GM12878 (cell line): ENCODE measurements around the gene TOX2. TPM values are rescaled to one million over a fixed set of nuclear protein-coding genes. Genes with fewer than 3 reads are reported as not detected.

Source experiments
- ATAC-seq: fragments of 200-7000 bp; cut with Tn5 transposase; 3 replicates; pipeline ENCODE4 v1.9.1; 2020; ENCODE audit warnings: mild to moderate bottlenecking, moderate library complexity
- BruUV-seq: library from RNA; stranded (reverse); fragments of 400-500 nt; replicated peaks from 2 replicates; lab custom pipeline; 2021; lab: Mats Ljungman, UMichigan
- CTCF ChIA-PET: fragments of 300-600 bp; sonication (Branson Sonifier 250); formaldehyde crosslinking; extraction: SDS; loops from one replicate; lab custom pipeline; 2021; ENCODE audit warnings: inconsistent platforms; lab: Yijun Ruan, JAX
- POLR2A ChIA-PET: fragments of 350-600 bp; formaldehyde crosslinking; extraction: SDS; loops from one replicate; lab custom pipeline; 2021; ENCODE audit warnings: inconsistent platforms; lab: Charles Lee
- RAD21 ChIA-PET: fragments of 300-600 bp; sonication (Branson Sonifier 250); formaldehyde crosslinking; loops from one replicate; lab custom pipeline; 2023; ENCODE audit warnings: antibody characterized with exemption; ENCODE audit not compliant: unreplicated experiment; lab: Charles Lee
- SMC1A ChIA-PET: fragments of 300-600 bp; sonication (Branson Sonifier 250); formaldehyde crosslinking; loops from one replicate; lab custom pipeline; 2023; ENCODE audit not compliant: unreplicated experiment, uncharacterized antibody; lab: Charles Lee
- DNase-seq: peaks from one replicate; pipeline ENCODE4 v3.0.0-alpha.2; 2011; ENCODE audit warnings: low read depth, low spot score
- FAIRE-seq: peaks from 3 replicates; lab custom pipeline; 2011; peaks lifted over from hg19 to GRCh38; lab: Jason Lieb, UNC
- H2AFZ ChIP-seq: 2 replicates; pipeline ENCODE4 v1.6.0; 2011; ENCODE audit warnings: low read depth, low read length, control low read depth; ENCODE audit not compliant: control insufficient read depth
- H3K27ac ChIP-seq: 2 replicates; pipeline ENCODE4 v1.5.1; 2011; ENCODE audit warnings: control low read depth; ENCODE audit not compliant: control insufficient read depth, insufficient read depth
- H3K27me3 ChIP-seq, 2 experiments: replicated peaks in 1 of 2; 2 replicates each; pipeline versions ENCODE4 v1.6.0 to v1.6.1; 2011; ENCODE audit warnings: low read length in 1 of 2; ENCODE audit not compliant: control insufficient read depth in 2 of 2, insufficient read depth in 2 of 2
- H3K36me3 ChIP-seq, 2 experiments: 2 replicates each; pipeline ENCODE4 v1.5.1; 2011; ENCODE audit warnings: low read length in 1 of 2; ENCODE audit not compliant: control insufficient read depth in 2 of 2, insufficient read depth in 2 of 2
- H3K4me1 ChIP-seq: 2 replicates; pipeline ENCODE4 v1.6.1; 2011; ENCODE audit warnings: mild to moderate bottlenecking, low read length, moderate library complexity, mixed read lengths; ENCODE audit not compliant: control insufficient read depth, insufficient read depth
- H3K4me2 ChIP-seq: 2 replicates; pipeline ENCODE4 v1.6.0; 2011; ENCODE audit warnings: control low read depth; ENCODE audit not compliant: control insufficient read depth, insufficient read depth
- H3K4me3 ChIP-seq: fragments of 200-600 bp; sonication (generic); 2 replicates; pipeline ENCODE4 v1.5.1; 2016
- H3K79me2 ChIP-seq: 2 replicates; pipeline ENCODE4 v1.6.0; 2011; ENCODE audit warnings: low read length; ENCODE audit not compliant: control insufficient read depth, insufficient read depth
- H3K9ac ChIP-seq: 2 replicates; pipeline ENCODE4 v1.8.0; 2011; ENCODE audit warnings: low read length, control low read depth, mixed read lengths; ENCODE audit not compliant: control insufficient read depth, insufficient read depth
- H3K9me3 ChIP-seq: replicated peaks from 3 replicates; pipeline ENCODE4 v1.5.1; 2011; ENCODE audit warnings: mild to moderate bottlenecking, low read length; ENCODE audit not compliant: control insufficient read depth, insufficient read depth
- H4K20me1 ChIP-seq: 2 replicates; pipeline ENCODE4 v1.6.0; 2011; ENCODE audit not compliant: control insufficient read depth, insufficient read depth
- ATF2 ChIP-seq: IDR thresholded peaks from 2 replicates; pipeline ENCODE4 v1.6.1; 2012; ENCODE audit warnings: low read length, inconsistent platforms
- BACH1 ChIP-seq: fragments of 450-650 bp; IDR thresholded peaks from 2 replicates; pipeline ENCODE4 v1.6.1; 2017; ENCODE audit warnings: mild to moderate bottlenecking, borderline replicate concordance
- BCL3 ChIP-seq: IDR thresholded peaks from 2 replicates; pipeline ENCODE4 v1.6.1; 2011; ENCODE audit warnings: borderline replicate concordance, low read depth, mild to moderate bottlenecking, moderate library complexity, low read length; ENCODE audit not compliant: insufficient read depth, poor library complexity, severe bottlenecking
- BHLHE40 ChIP-seq, 2 experiments: fragments of 450-650 bp in 1 of 2; IDR thresholded peaks; 2 replicates each; pipeline ENCODE4 v1.6.1; 2011 to 2017; ENCODE audit warnings: low read depth in 2 of 2, borderline replicate concordance in 1 of 2, improper control_type of control experiment in 1 of 2, low read length in 1 of 2, mild to moderate bottlenecking in 1 of 2
- CBFB ChIP-seq: IDR thresholded peaks from 2 replicates; pipeline ENCODE4 v1.6.1; 2016; ENCODE audit warnings: antibody characterized with exemption, low read depth
- ESRRA ChIP-seq: IDR thresholded peaks from 2 replicates; pipeline ENCODE4 v1.6.1; 2012; ENCODE audit warnings: mild to moderate bottlenecking, low read length, improper control_type of control experiment
- IRF3 ChIP-seq: fragments of 450-650 bp; IDR thresholded peaks from 2 replicates; pipeline ENCODE4 v1.6.1; 2014; ENCODE audit warnings: mild to moderate bottlenecking
- MXI1 ChIP-seq: fragments of 150-350 bp; IDR thresholded peaks from 2 replicates; pipeline ENCODE4 v1.6.1; 2011; ENCODE audit warnings: low read depth, mild to moderate bottlenecking, inconsistent platforms, low read length, improper control_type of control experiment
- NKRF ChIP-seq: fragments of 450-650 bp; conservative IDR thresholded peaks from 2 replicates; pipeline ENCODE4 v1.6.1; 2017; ENCODE audit warnings: mild to moderate bottlenecking, moderate library complexity
- NR2F1 ChIP-seq: fragments of 450-650 bp; conservative IDR thresholded peaks from 2 replicates; pipeline ENCODE4 v1.6.1; 2017; ENCODE audit warnings: mild to moderate bottlenecking
- ZNF687 ChIP-seq: fragments of 450-650 bp; IDR thresholded peaks from 2 replicates; pipeline ENCODE4 v1.6.1; 2017; ENCODE audit warnings: mild to moderate bottlenecking, moderate library complexity
- WGBS: methylation state at CpG from one replicate; pipeline ENCODE4 v1.1.6; 2016; ENCODE audit warnings: low lambda C conversion rate; ENCODE audit not compliant: insufficient replicate concordance, insufficient coverage; ENCODE audit errors: missing lambda C conversion rate; 5-methylcytosine and 5-hydroxymethylcytosine counted together
- in situ Hi-C: fragments of 300-500 bp; cut with MboI; formaldehyde crosslinking; loops from 9 replicates; pipeline ENCODE4 v1.14.3; 2018; ENCODE audit warnings: mixed read lengths
- intact Hi-C: fragments of 100-400 bp; cut with micrococcal nuclease; formaldehyde crosslinking; loops from one replicate; pipeline ENCODE4 v1.14.2; 2022; ENCODE audit not compliant: unreplicated experiment
- polyA plus RNA-seq, 11 experiments: library from polyadenylated mRNA; depleted of rRNA in 4 of 11; unstranded in 6 of 11; stranded (reverse) in 5 of 11; fragments of >200 nt; fragmentation: Nextera tagmentation in 4 of 11; fragmentation: Illumina TruSeq in 1 of 11; extraction: Ambion mirVana in 4 of 11; extraction: Trizol in 1 of 11; gene quantifications; 1 replicate in 1 of 11; 2 replicates in 10 of 11; pipeline versions ENCODE4 v1.2.1 to v1.2.3, GENCODE V29; 2011 to 2016; ENCODE audit warnings: inconsistent platforms in 2 of 11, missing spikeins in 2 of 11, low read depth in 1 of 11
- total RNA-seq, 4 experiments: library from RNA; depleted of rRNA in 3 of 4; stranded (reverse); fragments of >200 nt in 3 of 4; fragmentation: Illumina TruSeq in 1 of 4; extraction: Trizol in 1 of 4; gene quantifications; 2 replicates each; pipeline versions ENCODE4 v1.2.1 to v1.2.3, GENCODE V29; 2013 to 2021

TOX2 gene
- total and polyA plus RNA-seq, 10 of the 15 experiments (the other 5 are each of a cell fraction or from before 2014, with no cell fraction given) = 2.6 to 40.5 (median 7.9) TPM

- H3K79me2 ChIP-seq = no peaks in the 10 kb centered on the region
- peak overlapping the region; percentile 61 for H3K4me2 ChIP-seq
- H3K9ac ChIP-seq = no peak overlapping the region
- no TSS peak for BruUV-seq
- H3K27me3 ChIP-seq = no peaks in the 10 kb centered on the region
- ChIA-PET RAD21 (interaction anchor here (0.6 to 1.3 kb wide), 5 partner anchors 17 to 428 kb away, joined by 3 to 5 read pairs (median 3); no protein-coding TSS in a partner anchor), POLR2A (interaction anchor here (1.0 to 1.5 kb wide), 2 partner anchors 18 kb away, joined by 3 read pairs; no protein-coding TSS in a partner anchor), CTCF (interaction anchor here (0.8 to 0.9 kb wide), 2 partner anchors 11 to 209 kb away, joined by 3 read pairs; no protein-coding TSS in a partner anchor), SMC1A (interaction anchor here (0.5 to 2.2 kb wide), 8 partner anchors 17 to 226 kb away, joined by 3 to 9 read pairs (median 3); no protein-coding TSS in a partner anchor)
- in situ Hi-C loops = no loop called here
- intact Hi-C loops = no loop called here
- H3K27ac ChIP-seq = no peak overlapping the region
- no peak overlapping the region for H3K4me3 ChIP-seq
- H4K20me1 ChIP-seq = no peaks in the 10 kb centered on the region
- 56% methylated on average over 19 of the region's 19 CpGs for WGBS
- peak; percentile 11; the same call in 1 of the 3 replicates for ATAC-seq
- no peak for DNase-seq
- no peak for FAIRE-seq
- H2AFZ ChIP-seq = peak overlapping the region; percentile 67
- H3K36me3 ChIP-seq = no peaks in the 10 kb centered on the region
- H3K9me3 ChIP-seq = no peaks in the 10 kb centered on the region; the same call in 2 of the 3 replicates
- peaks cover 33% of the 10 kb centered on the region for H3K4me1 ChIP-seq
- TF ChIP-seq BACH1 = no peak
- TF ChIP-seq BCL3 = no peak
- TF ChIP-seq IRF3 = no peak
- TF ChIP-seq ATF2 = no peak
- no peak for TF ChIP-seq CBFB
- no peak for TF ChIP-seq BHLHE40 (IDR thresholded peaks at IDR 0.05; ENCODE audit: borderline replicate concordance in 1 of 2, low read depth in 2 of 2, low read length in 1 of 2)
- no peak for TF ChIP-seq ZNF687
- peak; percentile 20; the same call in 1 of the 2 replicates for TF ChIP-seq ESRRA
- TF ChIP-seq NKRF = no peak
- no peak for TF ChIP-seq MXI1
- TF ChIP-seq NR2F1 = 0 out of 2 replicates have a peak, but pooled peaks have one; percentile 29
Measured at GRCh38 chr20:43959079-43959919, 44.6 kb downstream of the TOX2 start.
